GM21786 (cell line): Measurements from ENCODE around the gene FOXG1.

ENCODE experiments used
- ATAC-seq: cut with Tn5 transposase; IDR thresholded peaks from one replicate; pipeline ENCODE4 v1.9.1; 2021; ENCODE audit not compliant: unreplicated experiment

Gene FOXG1

GRCh38 chr14:28761438-28762291 lies 4.9 kb upstream of the FOXG1 start:
- no peak for ATAC-seq

- ATAC-seq = no peak
Observed at GRCh38 chr14:28762303-28762954, 4.2 kb upstream of the FOXG1 start.

GRCh38 chr14:28762955-28763326 lies 3.6 kb upstream of the FOXG1 start:
- no peak for ATAC-seq

GRCh38 chr14:28763751-28764256 lies 2.8 kb upstream of the FOXG1 start:
- ATAC-seq = no peak

- no peak for ATAC-seq
Observed at GRCh38 chr14:28764257-28765160, 2.1 kb upstream of the FOXG1 start.

GRCh38 chr14:28765169-28765830 lies 1.3 kb upstream of the FOXG1 start:
- no peak for ATAC-seq

- no peak for ATAC-seq
Observed at GRCh38 chr14:28765831-28766468, 637 bp upstream of the FOXG1 start.

GRCh38 chr14:28767030-28767852 lies 654 bp downstream of the FOXG1 start:
- no peak for ATAC-seq

- no peak for ATAC-seq
Observed at GRCh38 chr14:28767853-28768741, 1.5 kb downstream of the FOXG1 start.

GRCh38 chr14:28769276-28769880 lies 2.8 kb downstream of the FOXG1 start:
- ATAC-seq = no peak

- ATAC-seq = no peak
Observed at GRCh38 chr14:28770061-28770460, 3.5 kb downstream of the FOXG1 start.

GRCh38 chr14:28770630-28771029 lies 4.0 kb downstream of the FOXG1 start:
- ATAC-seq = no peak

GRCh38 chr14:28771168-28771567 lies 4.6 kb downstream of the FOXG1 start:
- no peak for ATAC-seq

GRCh38 chr14:28772613-28773012 lies 6.0 kb downstream of the FOXG1 start:
- ATAC-seq = no peak

GRCh38 chr14:28773176-28773575 lies 6.6 kb downstream of the FOXG1 start:
- ATAC-seq = no peak

GRCh38 chr14:28773861-28774691 lies 7.5 kb downstream of the FOXG1 start:
- no peak for ATAC-seq
